HG03139 (cell line): Measurements from ENCODE around the gene DLG2.

Experiments used
- ATAC-seq: cut with Tn5 transposase; IDR thresholded peaks from one replicate; pipeline ENCODE4 v1.9.1; 2021; ENCODE audit not compliant: unreplicated experiment

DLG2 gene

DNA sequence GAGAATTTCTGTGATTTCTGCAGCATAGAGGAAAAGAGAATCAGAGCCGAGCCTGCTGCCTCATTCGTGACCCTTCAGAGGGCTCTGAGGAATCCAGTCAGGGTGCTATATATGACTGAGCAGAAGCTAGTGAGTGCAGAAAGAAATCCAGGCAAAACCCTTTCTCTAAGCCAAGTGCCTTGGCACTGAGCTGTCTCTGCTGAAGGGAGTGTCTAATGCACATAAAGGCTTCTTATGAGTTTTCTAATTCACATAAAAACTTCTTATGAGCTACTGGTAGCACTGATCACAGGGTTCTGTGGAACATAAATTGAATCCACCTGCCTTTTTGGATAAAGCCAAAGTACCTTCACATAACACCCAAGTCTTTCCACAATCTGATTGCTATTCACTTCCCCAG, 1555.3 kb downstream of the DLG2 start:
- no peak for ATAC-seq

DNA sequence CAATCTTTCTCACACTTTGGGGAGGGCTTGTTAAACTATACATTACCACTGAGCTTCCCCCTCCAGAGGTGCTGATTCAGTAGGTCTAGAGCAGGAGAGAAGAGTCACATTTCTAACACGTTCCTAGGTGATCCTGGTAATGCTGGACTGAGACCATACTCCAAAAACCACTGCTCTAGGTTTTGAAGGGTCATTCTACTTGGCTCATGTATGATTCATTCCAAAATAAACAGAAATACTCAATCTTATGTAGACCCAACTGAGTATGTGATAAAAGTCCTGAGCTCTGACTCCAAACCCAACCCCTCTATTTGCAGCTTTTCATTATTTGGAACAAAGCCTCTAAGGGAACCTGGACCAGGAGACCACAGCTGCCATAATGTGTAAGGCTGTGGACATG, 1558.1 kb downstream of the DLG2 start:
- ATAC-seq, result no peak

DNA sequence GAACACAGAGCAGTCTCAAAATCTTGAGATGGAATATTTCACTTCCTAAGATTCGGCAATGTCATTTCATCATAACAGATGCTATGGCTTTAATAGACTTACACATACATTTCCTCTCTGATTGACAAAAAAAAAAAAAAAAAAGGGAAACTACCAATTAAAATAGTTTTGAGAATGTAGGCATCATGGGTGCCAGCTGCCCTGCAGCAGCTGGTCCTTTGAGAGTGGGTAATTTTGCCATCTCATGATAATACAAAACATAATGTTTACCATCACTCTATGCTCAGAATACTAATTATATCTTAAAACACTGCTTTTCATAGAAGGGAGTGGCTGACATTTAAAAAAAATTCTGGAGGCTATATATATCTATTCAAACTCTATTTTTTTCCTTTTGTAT, 1565.4 kb downstream of the DLG2 start:
- ATAC-seq, result no peak

- no peak for ATAC-seq
Measured at GRCh38 chr11:84056653-84057376, 1570.3 kb downstream of the DLG2 start.

DNA sequence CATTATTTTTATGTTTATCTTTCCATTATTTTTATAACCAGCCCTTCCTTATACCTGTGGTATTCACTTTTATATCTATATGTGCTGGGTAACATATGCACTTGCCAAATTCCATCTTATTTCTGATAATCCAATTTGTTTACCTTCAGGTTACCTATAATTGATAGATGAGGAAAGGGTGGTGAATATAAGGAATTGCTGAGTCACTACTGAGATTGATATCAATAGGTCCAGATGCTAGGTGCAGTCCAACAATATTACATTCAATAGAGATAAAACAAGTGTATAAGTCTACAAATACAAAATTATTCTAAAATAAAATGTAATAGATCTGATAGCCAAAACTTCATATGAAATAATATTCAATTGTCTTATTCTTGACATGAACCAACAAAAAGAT, 1582.0 kb downstream of the DLG2 start:
- ATAC-seq, result no peak

GRCh38 chr11:84044706-84045105, 1582.4 kb downstream of the DLG2 start:
- no peak for ATAC-seq

GRCh38 chr11:84036664-84037194, 1590.4 kb downstream of the DLG2 start:
- ATAC-seq, result no peak

- no peak for ATAC-seq
Measured at GRCh38 chr11:84035645-84036044, 1591.5 kb downstream of the DLG2 start.

- ATAC-seq, result no peak
Measured at GRCh38 chr11:84034484-84034883, 1592.7 kb downstream of the DLG2 start.

- ATAC-seq, result no peak
Measured at GRCh38 chr11:84024266-84024665, 1602.9 kb downstream of the DLG2 start.

GRCh38 chr11:84022695-84023094, 1604.4 kb downstream of the DLG2 start:
- ATAC-seq, result no peak

DNA sequence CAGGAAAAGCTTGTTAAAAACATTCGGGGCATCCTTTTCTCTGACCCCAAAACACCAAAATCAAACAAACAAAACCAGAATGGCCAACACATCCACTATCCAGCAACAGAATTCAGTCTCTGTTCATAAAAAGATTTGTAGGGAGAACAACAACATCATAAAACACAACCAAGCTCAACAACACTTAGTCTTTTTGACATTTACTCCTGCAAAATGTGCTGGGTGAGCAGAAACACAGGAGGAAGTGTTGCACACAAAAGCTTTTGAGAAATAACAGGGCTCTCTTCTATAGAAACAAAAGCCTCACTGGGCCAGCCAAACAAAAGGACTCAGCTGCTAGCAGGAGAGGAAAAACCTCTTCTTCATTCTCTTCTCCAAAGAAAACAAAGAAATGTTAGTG, 1604.9 kb downstream of the DLG2 start:
- no peak for ATAC-seq

DNA sequence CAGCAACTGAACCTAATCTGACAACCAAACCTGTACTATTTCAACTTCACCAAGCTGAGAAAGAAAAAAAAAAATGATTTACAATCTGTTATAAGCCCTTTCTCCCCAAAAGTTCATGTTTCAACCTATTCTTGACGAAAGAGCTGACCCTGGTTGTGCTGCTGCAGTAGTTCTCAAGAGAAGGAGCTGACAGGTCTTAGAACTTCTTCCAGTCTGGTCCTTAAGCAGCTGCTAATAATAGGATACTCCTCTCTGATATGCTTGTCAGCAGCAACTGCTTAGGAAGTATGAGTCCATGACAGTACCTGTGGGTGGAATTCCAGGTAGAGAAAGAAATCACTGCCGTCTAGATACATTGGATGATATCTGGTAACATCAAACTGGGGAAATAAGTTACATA, 1605.9 kb downstream of the DLG2 start:
- ATAC-seq, result no peak

- ATAC-seq, result no peak
Measured at GRCh38 chr11:84019571-84020194, 1607.5 kb downstream of the DLG2 start.

GRCh38 chr11:84014539-84014938, 1612.6 kb downstream of the DLG2 start:
- no peak for ATAC-seq

- ATAC-seq, result no peak
Measured at GRCh38 chr11:84012171-84012826, 1614.8 kb downstream of the DLG2 start.

GRCh38 chr11:84003181-84003580, 1624.0 kb downstream of the DLG2 start:
- ATAC-seq, result no peak

- ATAC-seq, result no peak
Measured at GRCh38 chr11:83998921-83999320, 1628.2 kb downstream of the DLG2 start.

GRCh38 chr11:83990160-83990733, 1636.9 kb downstream of the DLG2 start:
- ATAC-seq, result no peak

DNA sequence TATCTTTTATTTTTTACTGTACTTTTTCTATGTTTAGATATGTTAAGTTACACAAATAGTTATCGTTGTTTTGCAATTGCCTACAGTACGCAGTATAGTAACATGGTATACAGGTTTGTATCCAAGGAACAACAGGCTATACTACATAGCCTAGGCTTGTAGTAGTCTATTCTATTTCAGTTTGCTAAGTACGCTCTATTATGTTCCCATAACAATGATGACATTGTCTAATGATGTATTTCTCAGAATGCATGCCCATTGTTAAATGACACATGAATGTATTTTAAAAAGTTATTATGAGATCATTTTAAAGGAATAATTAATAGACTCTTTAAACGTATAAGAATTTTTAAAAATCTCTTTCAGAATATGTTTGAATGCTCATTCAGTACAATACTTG, 1644.3 kb downstream of the DLG2 start:
- no peak for ATAC-seq

GRCh38 chr11:83979593-83979992, 1647.6 kb downstream of the DLG2 start:
- no peak for ATAC-seq

DNA sequence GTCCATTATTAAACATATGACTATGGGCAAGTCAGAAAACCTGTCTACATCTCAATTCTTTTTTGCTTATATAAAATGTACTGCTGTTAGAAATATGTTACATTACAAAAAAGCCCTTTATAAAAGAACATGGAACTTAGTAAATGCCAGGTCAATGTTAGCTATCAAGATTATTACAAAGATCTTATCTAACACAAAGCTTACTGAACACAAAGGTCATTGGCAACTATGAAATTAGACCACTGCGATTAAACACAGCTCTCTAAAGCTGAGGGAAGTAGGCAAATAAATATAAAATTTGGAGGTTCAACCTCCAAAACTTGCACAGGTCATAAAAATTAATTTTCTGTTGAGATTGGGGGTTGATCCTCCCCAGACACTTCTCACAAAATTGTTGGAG, 1648.2 kb downstream of the DLG2 start:
- no peak for ATAC-seq
